GM23338 (cell line): Measurements from ENCODE around the gene MLF1. TPM values are rescaled to one million over a fixed set of nuclear protein-coding genes. Genes with fewer than 3 reads are reported as not detected.

ENCODE experiments used
- ATAC-seq: fragments of 200-7000 bp; cut with Tn5 transposase; 3 replicates; pipeline ENCODE4 v1.9.1; 2020
- DNase-seq: peaks from one replicate; pipeline ENCODE4 v3.0.0-alpha.2; 2015; ENCODE audit warnings: low spot score
- H2AFZ ChIP-seq: fragments of 200-600 bp; sonication (generic); 2 replicates; pipeline ENCODE4 v1.8.0; 2016; ENCODE audit warnings: antibody characterized with exemption, mild to moderate bottlenecking, moderate library complexity
- H3F3A ChIP-seq: fragments of 200-600 bp; sonication (generic); replicated peaks from 2 replicates; pipeline ENCODE4 v1.8.0; 2017; ENCODE audit warnings: antibody characterized with exemption, mixed run types, low read depth
- H3K27ac ChIP-seq: fragments of 200-600 bp; sonication (generic); 2 replicates; pipeline ENCODE4 v1.6.1; 2016; ENCODE audit warnings: low read depth
- H3K27me3 ChIP-seq: fragments of 200-600 bp; sonication (generic); 2 replicates; pipeline ENCODE4 v1.8.0; 2016; ENCODE audit warnings: mild to moderate bottlenecking, mixed run types, moderate library complexity; ENCODE audit not compliant: insufficient read depth
- H3K36me3 ChIP-seq: fragments of 200-600 bp; sonication (generic); 2 replicates; pipeline ENCODE4 v1.8.0; 2016; ENCODE audit warnings: mild to moderate bottlenecking; ENCODE audit not compliant: insufficient read depth
- H3K4me1 ChIP-seq: fragments of 200-600 bp; sonication (generic); 2 replicates; pipeline ENCODE4 v1.8.0; 2016; ENCODE audit warnings: mild to moderate bottlenecking, moderate library complexity; ENCODE audit not compliant: insufficient read depth
- H3K4me2 ChIP-seq: fragments of 200-600 bp; sonication (generic); 2 replicates; pipeline ENCODE4 v1.7.1; 2017; ENCODE audit warnings: mixed run types
- H3K4me3 ChIP-seq: fragments of 200-600 bp; sonication (generic); 2 replicates; pipeline ENCODE4 v1.6.1; 2016; ENCODE audit warnings: mixed run types
- H3K79me2 ChIP-seq: fragments of 200-600 bp; sonication (generic); replicated peaks from 2 replicates; pipeline ENCODE4 v1.8.0; 2017; ENCODE audit warnings: mild to moderate bottlenecking; ENCODE audit not compliant: insufficient read depth
- H3K9me2 ChIP-seq: fragments of 200-600 bp; sonication (generic); 2 replicates; pipeline ENCODE4 v1.8.0; 2017; ENCODE audit not compliant: insufficient read depth
- H4K20me1 ChIP-seq: fragments of 200-600 bp; sonication (generic); replicated peaks from 2 replicates; pipeline ENCODE4 v1.8.0; 2017; ENCODE audit warnings: mild to moderate bottlenecking; ENCODE audit not compliant: insufficient read depth
- H3K27ac Mint-ChIP-seq: 2 replicates; pipeline ENCODE4 v1.8.0; 2020; ENCODE audit warnings: inconsistent platforms, mild to moderate bottlenecking, moderate library complexity, mixed read lengths
- H3K27me3 Mint-ChIP-seq: 3 replicates; pipeline ENCODE4 v1.8.0; 2022; ENCODE audit warnings: low read depth, mild to moderate bottlenecking, moderate library complexity, mixed read lengths, inconsistent platforms; ENCODE audit not compliant: insufficient read depth, poor library complexity
- H3K36me3 Mint-ChIP-seq: 3 replicates; pipeline ENCODE4 v1.8.0; 2021; ENCODE audit warnings: low read depth, mild to moderate bottlenecking, inconsistent platforms, moderate library complexity, mixed read lengths
- H3K4me1 Mint-ChIP-seq: 3 replicates; pipeline ENCODE4 v1.8.0; 2020; ENCODE audit warnings: mild to moderate bottlenecking, inconsistent platforms, mixed read lengths
- H3K4me3 Mint-ChIP-seq: 3 replicates; pipeline ENCODE4 v1.8.0; 2021; ENCODE audit warnings: moderate library complexity, mild to moderate bottlenecking, inconsistent platforms, mixed read lengths
- H3K9me3 Mint-ChIP-seq: 3 replicates; pipeline ENCODE4 v1.8.0; 2020; ENCODE audit warnings: moderate library complexity, mild to moderate bottlenecking, inconsistent platforms, mixed read lengths
- CREB1 ChIP-seq: fragments of 250-450 bp; sonication (Bioruptor Pico); IDR thresholded peaks from 2 replicates; pipeline ENCODE4 v1.5.0; 2020; ENCODE audit warnings: low read depth, mild to moderate bottlenecking, moderate library complexity
- CTCF ChIP-seq, 2 experiments: fragments of 200-600 bp in 1 of 2; sonication (generic) in 1 of 2; conservative IDR thresholded peaks; 2 replicates each; pipeline versions ENCODE4 v1.5.1 to v1.6.1; 2016 to 2017; ENCODE audit warnings: antibody characterized with exemption in 2 of 2, low read depth in 2 of 2, mild to moderate bottlenecking in 2 of 2, moderate library complexity in 1 of 2
- JUNB ChIP-seq: IDR thresholded peaks from one replicate; pipeline ENCODE4 v1.6.1; 2016; ENCODE audit warnings: antibody characterized with exemption; ENCODE audit not compliant: unreplicated experiment
- NANOG ChIP-seq: IDR thresholded peaks from 2 replicates; pipeline ENCODE4 v1.6.1; 2016; ENCODE audit warnings: antibody characterized with exemption, borderline replicate concordance
- POLR2AphosphoS5 ChIP-seq: IDR thresholded peaks from 2 replicates; pipeline ENCODE4 v1.6.1; 2016; ENCODE audit warnings: antibody characterized with exemption, low read depth
- ZNF114 ChIP-seq: fragments of 250-450 bp; sonication (Bioruptor Pico); IDR thresholded peaks from 2 replicates; pipeline ENCODE4 v1.5.0; 2020; ENCODE audit warnings: mild to moderate bottlenecking, moderate library complexity
- ZNF331 ChIP-seq: fragments of 250-450 bp; sonication (Bioruptor Pico); IDR thresholded peaks from 2 replicates; pipeline ENCODE4 v1.5.0; 2020; ENCODE audit warnings: low read depth, mild to moderate bottlenecking, moderate library complexity
- polyA plus RNA-seq: library from polyadenylated mRNA; unstranded; fragments of >200 nt; fragmentation: Nextera tagmentation; extraction: Ambion mirVana; gene quantifications from 2 replicates; pipeline ENCODE4 v1.2.1, GENCODE V29; 2016
- total RNA-seq: library from RNA; depleted of rRNA; stranded (reverse); fragments of >200 nt; shearing (Covaris generic); gene quantifications from 2 replicates; pipeline ENCODE4 v1.2.3, GENCODE V29; 2014
- TF ChIP-seq, protein P1 (sequence below): fragments of 250-450 bp; sonication (Bioruptor Pico); IDR thresholded peaks from 2 replicates; pipeline ENCODE4 v1.5.0; 2020; ENCODE audit warnings: mild to moderate bottlenecking, moderate library complexity
- TF ChIP-seq, protein P2 (sequence below): IDR thresholded peaks from 2 replicates; pipeline ENCODE4 v1.6.1; 2016; ENCODE audit warnings: antibody characterized with exemption

Gene MLF1
- total and polyA plus RNA-seq, 2 experiments from 2014 or later, result 36.6 to 63.6 TPM

- TF ChIP-seq, protein P1, sequence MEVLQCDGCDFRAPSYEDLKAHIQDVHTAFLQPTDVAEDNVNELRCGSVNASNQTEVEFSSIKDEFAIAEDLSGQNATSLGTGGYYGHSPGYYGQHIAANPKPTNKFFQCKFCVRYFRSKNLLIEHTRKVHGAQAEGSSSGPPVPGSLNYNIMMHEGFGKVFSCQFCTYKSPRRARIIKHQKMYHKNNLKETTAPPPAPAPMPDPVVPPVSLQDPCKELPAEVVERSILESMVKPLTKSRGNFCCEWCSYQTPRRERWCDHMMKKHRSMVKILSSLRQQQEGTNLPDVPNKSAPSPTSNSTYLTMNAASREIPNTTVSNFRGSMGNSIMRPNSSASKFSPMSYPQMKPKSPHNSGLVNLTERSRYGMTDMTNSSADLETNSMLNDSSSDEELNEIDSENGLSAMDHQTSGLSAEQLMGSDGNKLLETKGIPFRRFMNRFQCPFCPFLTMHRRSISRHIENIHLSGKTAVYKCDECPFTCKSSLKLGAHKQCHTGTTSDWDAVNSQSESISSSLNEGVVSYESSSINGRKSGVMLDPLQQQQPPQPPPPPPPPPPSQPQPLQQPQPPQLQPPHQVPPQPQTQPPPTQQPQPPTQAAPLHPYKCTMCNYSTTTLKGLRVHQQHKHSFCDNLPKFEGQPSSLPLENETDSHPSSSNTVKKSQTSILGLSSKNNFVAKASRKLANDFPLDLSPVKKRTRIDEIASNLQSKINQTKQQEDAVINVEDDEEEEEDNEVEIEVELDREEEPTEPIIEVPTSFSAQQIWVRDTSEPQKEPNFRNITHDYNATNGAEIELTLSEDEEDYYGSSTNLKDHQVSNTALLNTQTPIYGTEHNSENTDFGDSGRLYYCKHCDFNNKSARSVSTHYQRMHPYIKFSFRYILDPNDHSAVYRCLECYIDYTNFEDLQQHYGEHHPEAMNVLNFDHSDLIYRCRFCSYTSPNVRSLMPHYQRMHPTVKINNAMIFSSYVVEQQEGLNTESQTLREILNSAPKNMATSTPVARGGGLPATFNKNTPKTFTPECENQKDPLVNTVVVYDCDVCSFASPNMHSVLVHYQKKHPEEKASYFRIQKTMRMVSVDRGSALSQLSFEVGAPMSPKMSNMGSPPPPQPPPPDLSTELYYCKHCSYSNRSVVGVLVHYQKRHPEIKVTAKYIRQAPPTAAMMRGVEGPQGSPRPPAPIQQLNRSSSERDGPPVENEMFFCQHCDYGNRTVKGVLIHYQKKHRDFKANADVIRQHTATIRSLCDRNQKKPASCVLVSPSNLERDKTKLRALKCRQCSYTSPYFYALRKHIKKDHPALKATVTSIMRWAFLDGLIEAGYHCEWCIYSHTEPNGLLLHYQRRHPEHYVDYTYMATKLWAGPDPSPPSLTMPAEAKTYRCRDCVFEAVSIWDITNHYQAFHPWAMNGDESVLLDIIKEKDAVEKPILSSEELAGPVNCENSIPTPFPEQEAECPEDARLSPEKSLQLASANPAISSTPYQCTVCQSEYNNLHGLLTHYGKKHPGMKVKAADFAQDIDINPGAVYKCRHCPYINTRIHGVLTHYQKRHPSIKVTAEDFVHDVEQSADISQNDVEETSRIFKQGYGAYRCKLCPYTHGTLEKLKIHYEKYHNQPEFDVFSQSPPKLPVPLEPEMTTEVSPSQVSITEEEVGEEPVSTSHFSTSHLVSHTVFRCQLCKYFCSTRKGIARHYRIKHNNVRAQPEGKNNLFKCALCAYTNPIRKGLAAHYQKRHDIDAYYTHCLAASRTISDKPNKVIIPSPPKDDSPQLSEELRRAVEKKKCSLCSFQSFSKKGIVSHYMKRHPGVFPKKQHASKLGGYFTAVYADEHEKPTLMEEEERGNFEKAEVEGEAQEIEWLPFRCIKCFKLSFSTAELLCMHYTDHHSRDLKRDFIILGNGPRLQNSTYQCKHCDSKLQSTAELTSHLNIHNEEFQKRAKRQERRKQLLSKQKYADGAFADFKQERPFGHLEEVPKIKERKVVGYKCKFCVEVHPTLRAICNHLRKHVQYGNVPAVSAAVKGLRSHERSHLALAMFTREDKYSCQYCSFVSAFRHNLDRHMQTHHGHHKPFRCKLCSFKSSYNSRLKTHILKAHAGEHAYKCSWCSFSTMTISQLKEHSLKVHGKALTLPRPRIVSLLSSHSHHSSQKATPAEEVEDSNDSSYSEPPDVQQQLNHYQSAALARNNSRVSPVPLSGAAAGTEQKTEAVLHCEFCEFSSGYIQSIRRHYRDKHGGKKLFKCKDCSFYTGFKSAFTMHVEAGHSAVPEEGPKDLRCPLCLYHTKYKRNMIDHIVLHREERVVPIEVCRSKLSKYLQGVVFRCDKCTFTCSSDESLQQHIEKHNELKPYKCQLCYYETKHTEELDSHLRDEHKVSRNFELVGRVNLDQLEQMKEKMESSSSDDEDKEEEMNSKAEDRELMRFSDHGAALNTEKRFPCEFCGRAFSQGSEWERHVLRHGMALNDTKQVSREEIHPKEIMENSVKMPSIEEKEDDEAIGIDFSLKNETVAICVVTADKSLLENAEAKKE (CRISPR knock-in tag), result no peak
- no peak for TF ChIP-seq ZNF114 (CRISPR knock-in tag)
- TF ChIP-seq ZNF331 (CRISPR knock-in tag), result no peak
- TF ChIP-seq CREB1, result no peak
These were observed 31.2 kb downstream of the MLF1 start (continued) for GRCh38 chr3:158602227-158602626.

- H4K20me1 ChIP-seq, result no peaks in the 10 kb centered on the region
- peaks cover 76% of the 10 kb centered on the region for H3K9me3 Mint-ChIP-seq
- H3K27ac Mint-ChIP-seq, result no peak overlapping the region
- H3K79me2 ChIP-seq, result no peaks in the 10 kb centered on the region
- no peaks in the 10 kb centered on the region for H3K4me1 ChIP-seq
- H2AFZ ChIP-seq, result no peak overlapping the region
- no peaks in the 10 kb centered on the region for H3K9me2 ChIP-seq
- H3K27me3 ChIP-seq, result no peaks in the 10 kb centered on the region
- H3F3A ChIP-seq, result no peaks in the 10 kb centered on the region
- no peak overlapping the region for H3K4me3 Mint-ChIP-seq
- no peak overlapping the region for H3K27ac ChIP-seq
- DNase-seq, result peak; percentile 21
- H3K4me1 Mint-ChIP-seq, result no peaks in the 10 kb centered on the region
- peaks cover 41% of the 10 kb centered on the region for H3K36me3 Mint-ChIP-seq
- H3K27me3 Mint-ChIP-seq, result peaks cover 9% of the 10 kb centered on the region
- no peak overlapping the region for H3K4me2 ChIP-seq
- peaks cover 11% of the 10 kb centered on the region for H3K36me3 ChIP-seq
- no peak for ATAC-seq
- H3K4me3 ChIP-seq, result no peak overlapping the region; the same call in 1 of the 2 replicates
- TF ChIP-seq ZNF331 (CRISPR knock-in tag) (no peak), CREB1 (no peak), NANOG (no peak), ZNF114 (CRISPR knock-in tag) (no peak), CTCF (conservative IDR thresholded peaks at IDR 0.05; ENCODE audit: low read depth in 2 of 2) (no peak), JUNB (no peak), POLR2AphosphoS5 (no peak)
- TF ChIP-seq, protein P2, sequence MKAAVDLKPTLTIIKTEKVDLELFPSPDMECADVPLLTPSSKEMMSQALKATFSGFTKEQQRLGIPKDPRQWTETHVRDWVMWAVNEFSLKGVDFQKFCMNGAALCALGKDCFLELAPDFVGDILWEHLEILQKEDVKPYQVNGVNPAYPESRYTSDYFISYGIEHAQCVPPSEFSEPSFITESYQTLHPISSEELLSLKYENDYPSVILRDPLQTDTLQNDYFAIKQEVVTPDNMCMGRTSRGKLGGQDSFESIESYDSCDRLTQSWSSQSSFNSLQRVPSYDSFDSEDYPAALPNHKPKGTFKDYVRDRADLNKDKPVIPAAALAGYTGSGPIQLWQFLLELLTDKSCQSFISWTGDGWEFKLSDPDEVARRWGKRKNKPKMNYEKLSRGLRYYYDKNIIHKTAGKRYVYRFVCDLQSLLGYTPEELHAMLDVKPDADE, result no peak
These were observed 47.2 kb downstream of the MLF1 start for GRCh38 chr3:158617982-158618875.
